ENCODE data around the gene TRIM16.
"Not testable (repeated sequence)": the region's sequence is repeated elsewhere in the genome, so short reads cannot be mapped to it uniquely, and the experiment has no call there.

TRIM16 gene

GRCh38 chr17:15648386-15648785, 35.7 kb downstream of the TRIM16 start:
- TF ChIP-seq CTCF (IDR thresholded peaks at IDR 0.05; ENCODE audit: extremely low read depth, missing control alignments), result no peak
- DNase-seq (ENCODE audit: low spot score), result no peak

- DNase-seq (ENCODE audit: low spot score), result not testable (repeated sequence)
These were observed 38.2 kb downstream of the TRIM16 start for GRCh38 chr17:15645942-15646312.

- DNase-seq (ENCODE audit: low spot score), result not testable (repeated sequence)
These were observed 38.8 kb downstream of the TRIM16 start for GRCh38 chr17:15645099-15645941.

- DNase-seq (ENCODE audit: low spot score), result not testable (repeated sequence)
These were observed 41.4 kb downstream of the TRIM16 start for GRCh38 chr17:15642505-15643251.

GRCh38 chr17:15642014-15642413, 42.1 kb downstream of the TRIM16 start:
- not testable (repeated sequence) for DNase-seq (ENCODE audit: low spot score)

- DNase-seq (ENCODE audit: low spot score), result not testable (repeated sequence)
These were observed 53.1 kb downstream of the TRIM16 start for GRCh38 chr17:15630930-15631453.

GRCh38 chr17:15629991-15630390, 54.1 kb downstream of the TRIM16 start:
- not testable (repeated sequence) for DNase-seq (ENCODE audit: low spot score)

GRCh38 chr17:15623661-15624209, 60.4 kb downstream of the TRIM16 start:
- not testable (repeated sequence) for DNase-seq (ENCODE audit: low spot score)

- not testable (repeated sequence) for DNase-seq (ENCODE audit: low spot score)
These were observed 60.9 kb downstream of the TRIM16 start for GRCh38 chr17:15623255-15623654.

GRCh38 chr17:15622124-15622523, 62.0 kb downstream of the TRIM16 start:
- DNase-seq (ENCODE audit: low spot score), result not testable (repeated sequence)

- not testable (repeated sequence) for DNase-seq (ENCODE audit: low spot score)
These were observed 64.6 kb downstream of the TRIM16 start, which contains the start of gene FBXW10B for GRCh38 chr17:15619331-15620058. TSS of gene FBXW10B (minus strand) at chr17:15619704. CDS start at chr17:15619512, 192 bp downstream.

- not testable (repeated sequence) for DNase-seq (ENCODE audit: low spot score)
These were observed 67.3 kb downstream of the TRIM16 start for GRCh38 chr17:15616828-15617227.

- DNase-seq (ENCODE audit: low spot score), result not testable (repeated sequence)
These were observed 68.3 kb downstream of the TRIM16 start for GRCh38 chr17:15615850-15616249.

- not testable (repeated sequence) for DNase-seq (ENCODE audit: low spot score)
These were observed 71.0 kb downstream of the TRIM16 start for GRCh38 chr17:15613111-15613510.

GRCh38 chr17:15592960-15593359, 91.2 kb downstream of the TRIM16 start:
- not testable (repeated sequence) for DNase-seq (ENCODE audit: low spot score)

- not testable (repeated sequence) for DNase-seq (ENCODE audit: low spot score)
These were observed 92.1 kb downstream of the TRIM16 start for GRCh38 chr17:15591986-15592385.

- DNase-seq (ENCODE audit: low spot score), result not testable (repeated sequence)
These were observed 93.3 kb downstream of the TRIM16 start for GRCh38 chr17:15590844-15591243.

GRCh38 chr17:15589544-15590536, 94.3 kb downstream of the TRIM16 start:
- DNase-seq (ENCODE audit: low spot score), result not testable (repeated sequence)
